Transverse colon (tissue), 4 donors: ENCODE data around the gene STT3B. TPM values are rescaled to one million over a fixed set of nuclear protein-coding genes. Genes with fewer than 3 reads are reported as not detected.

Source experiments
- DNase-seq: peaks from one replicate; pipeline ENCODE4 v3.0.0-alpha.2; 2019
- H3K27ac ChIP-seq, 4 donors: fragments of 200-600 bp; sonication (generic); 2 replicates each; pipeline ENCODE4 v1.5.1; 2016 to 2018; ENCODE audit warnings: inconsistent platforms in 4 of 4
- H3K27me3 ChIP-seq: fragments of 200-600 bp; sonication (generic); 2 replicates; pipeline ENCODE4 v1.5.1; 2017; ENCODE audit warnings: inconsistent platforms
- H3K36me3 ChIP-seq, 4 donors: fragments of 200-600 bp; sonication (generic); 2 replicates each; pipeline ENCODE4 v1.5.1; 2017 to 2019; ENCODE audit warnings: inconsistent platforms in 4 of 4
- H3K4me1 ChIP-seq, 4 donors: fragments of 200-600 bp; sonication (generic); 2 replicates each; pipeline ENCODE4 v1.5.1; 2017 to 2020; ENCODE audit warnings: inconsistent platforms in 4 of 4
- H3K4me3 ChIP-seq, 4 donors: fragments of 200-600 bp; sonication (generic); 1 replicate in 1 of 4; 2 replicates in 3 of 4; pipeline versions ENCODE4 v1.5.1 to v1.6.1; 2017 to 2019; ENCODE audit warnings: inconsistent platforms in 4 of 4
- H3K9me3 ChIP-seq, 2 donors: fragments of 200-600 bp; sonication (generic); 2 replicates each; pipeline ENCODE4 v1.5.1; 2017 to 2019; ENCODE audit warnings: inconsistent platforms in 2 of 2
- EP300 ChIP-seq: sonication (generic); formaldehyde crosslinking; IDR thresholded peaks from one replicate; pipeline ENCODE4 v1.6.1; 2017; ENCODE audit warnings: antibody characterized with exemption, low read depth
- POLR2A ChIP-seq: fragments of 450-650 bp; IDR thresholded peaks from one replicate; pipeline ENCODE4 v1.6.1; 2016; ENCODE audit warnings: antibody characterized with exemption, mild to moderate bottlenecking, moderate library complexity
- POLR2AphosphoS5 ChIP-seq, 3 donors: sonication (generic); formaldehyde crosslinking; IDR thresholded peaks; one replicate each; pipeline ENCODE4 v1.6.1; 2016; ENCODE audit warnings: antibody characterized with exemption in 3 of 3
- WGBS, 2 donors: methylation state at CpG; one replicate each; pipeline ENCODE4 v1.1.5; 2018; ENCODE audit warnings: low coverage in 1 of 2; 5-methylcytosine and 5-hydroxymethylcytosine counted together
- in situ Hi-C, 4 donors: fragments of 200-750 bp; cut with MboI; loops; one replicate each; pipeline versions ENCODE4 v1.15.0 to v1.15.1; 2017; ENCODE audit warnings: low sequenced_read_pairs in 3 of 4, low pct_ligation_motif_present in 1 of 4, low pct_unique_long_range_greater_than_20kb in 1 of 4
- intact Hi-C: fragments of 100-400 bp; cut with DNase I; formaldehyde crosslinking; loops from one replicate; pipeline ENCODE4 v1.15.1; 2023; ENCODE audit warnings: low total_unique reads
- total RNA-seq, 4 donors: library from RNA; depleted of rRNA; stranded (reverse); fragments of >200 nt; gene quantifications; one replicate each; pipeline ENCODE4 v1.1.0, GENCODE V29; 2016
- TF ChIP-seq, protein P1 (sequence below), 5 experiments: fragments of 200-600 bp in 3 of 5; fragments of 450-650 bp in 2 of 5; sonication (generic) in 3 of 5; IDR thresholded peaks; 1 replicate in 2 of 5; 2 replicates in 3 of 5; pipeline ENCODE4 v1.5.1; 2016 to 2017; ENCODE audit warnings: antibody characterized with exemption in 5 of 5, inconsistent platforms in 3 of 5, mild to moderate bottlenecking in 2 of 5, moderate library complexity in 1 of 5

STT3B gene
- total RNA-seq, 4 donors from 2014 or later, result 32.8 to 128 (median 60.9) TPM

DNA sequence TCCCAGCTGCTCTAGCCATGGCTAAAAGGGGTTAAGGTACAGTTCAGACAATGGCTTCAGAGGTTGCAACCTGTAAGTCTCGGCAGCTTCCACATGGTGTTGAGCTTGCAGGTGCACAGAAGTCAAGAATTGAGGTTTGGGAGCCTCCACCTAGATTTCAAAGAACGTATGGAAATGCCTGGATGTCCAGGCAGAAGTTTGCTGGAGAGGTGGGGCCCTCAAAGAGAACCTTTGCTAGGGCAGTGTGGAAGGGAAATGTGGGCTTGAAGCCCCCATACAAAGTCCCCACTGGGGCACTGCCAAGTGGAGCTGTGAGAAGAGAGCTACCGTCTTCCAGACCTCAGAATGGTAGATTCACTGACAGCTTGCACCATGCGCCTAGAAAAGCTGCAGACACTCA is 73.7 kb downstream of the STT3B start:
- no peak for DNase-seq
- intact Hi-C loops, result no loop called here
- in situ Hi-C loops, result no loop called here

DNA sequence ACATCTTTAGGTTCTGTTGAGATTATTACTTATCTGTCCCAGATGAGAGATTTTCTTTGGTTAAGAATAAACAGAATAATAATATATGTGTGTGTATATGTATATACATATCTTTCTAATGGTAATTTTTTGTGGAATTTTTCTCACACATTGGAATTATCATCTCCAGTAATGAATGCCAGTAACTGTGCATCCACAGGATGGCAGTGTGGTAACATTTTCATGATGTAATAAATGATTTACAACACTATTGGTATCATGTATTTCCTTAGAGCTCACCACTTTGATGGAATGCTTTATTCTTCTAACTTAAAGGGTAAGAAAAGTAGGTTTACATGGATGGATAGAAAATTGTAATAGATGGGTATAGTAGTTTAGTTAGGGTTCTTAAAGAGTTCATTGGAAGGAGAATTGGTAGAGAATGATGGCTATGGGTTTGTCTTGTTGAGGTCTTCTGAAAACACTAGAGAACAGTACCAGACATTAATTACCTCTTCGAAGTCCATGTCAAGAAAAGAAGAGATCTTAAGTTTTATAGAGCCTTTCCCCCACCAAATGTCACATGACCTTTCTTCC is 78.1 kb downstream of the STT3B start:
- no peak for TF ChIP-seq EP300
- no peak for TF ChIP-seq POLR2A
- TF ChIP-seq, protein P1, sequence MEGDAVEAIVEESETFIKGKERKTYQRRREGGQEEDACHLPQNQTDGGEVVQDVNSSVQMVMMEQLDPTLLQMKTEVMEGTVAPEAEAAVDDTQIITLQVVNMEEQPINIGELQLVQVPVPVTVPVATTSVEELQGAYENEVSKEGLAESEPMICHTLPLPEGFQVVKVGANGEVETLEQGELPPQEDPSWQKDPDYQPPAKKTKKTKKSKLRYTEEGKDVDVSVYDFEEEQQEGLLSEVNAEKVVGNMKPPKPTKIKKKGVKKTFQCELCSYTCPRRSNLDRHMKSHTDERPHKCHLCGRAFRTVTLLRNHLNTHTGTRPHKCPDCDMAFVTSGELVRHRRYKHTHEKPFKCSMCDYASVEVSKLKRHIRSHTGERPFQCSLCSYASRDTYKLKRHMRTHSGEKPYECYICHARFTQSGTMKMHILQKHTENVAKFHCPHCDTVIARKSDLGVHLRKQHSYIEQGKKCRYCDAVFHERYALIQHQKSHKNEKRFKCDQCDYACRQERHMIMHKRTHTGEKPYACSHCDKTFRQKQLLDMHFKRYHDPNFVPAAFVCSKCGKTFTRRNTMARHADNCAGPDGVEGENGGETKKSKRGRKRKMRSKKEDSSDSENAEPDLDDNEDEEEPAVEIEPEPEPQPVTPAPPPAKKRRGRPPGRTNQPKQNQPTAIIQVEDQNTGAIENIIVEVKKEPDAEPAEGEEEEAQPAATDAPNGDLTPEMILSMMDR (IDR thresholded peaks at IDR 0.05), result peak; percentile 32 to 55 (median 46)
- no peak for TF ChIP-seq POLR2AphosphoS5 (IDR thresholded peaks at IDR 0.05)
- WGBS, 2 donors, result 69 to 81% methylated on average over 1 of the region's 1 CpG
- intact Hi-C loops (no loop called here), in situ Hi-C loops (no loop called here)
- peaks cover 0 to 9% (median 0%) of the 10 kb centered on the region in 4 donors for H3K36me3 ChIP-seq
- H3K4me3 ChIP-seq, result no peak overlapping the region
- H3K4me1 ChIP-seq, result peaks cover 0 to 19% (median 2%) of the 10 kb centered on the region in 4 donors
- H3K9me3 ChIP-seq, result peaks cover 6 to 9% of the 10 kb centered on the region in 2 donors
- no peak overlapping the region for H3K27ac ChIP-seq
- DNase-seq, result no peak
- no peaks in the 10 kb centered on the region for H3K27me3 ChIP-seq

More for the DNA sequence above, 73.7 kb downstream of the STT3B start:
- peaks cover 0 to 15% (median under 1%) of the 10 kb centered on the region in 4 donors for H3K36me3 ChIP-seq
- TF ChIP-seq, protein P1 (IDR thresholded peaks at IDR 0.05), result no peak
- no peak for TF ChIP-seq EP300
- no peak for TF ChIP-seq POLR2A
- no peak for TF ChIP-seq POLR2AphosphoS5 (IDR thresholded peaks at IDR 0.05)
- H3K4me1 ChIP-seq, result no peaks in the 10 kb centered on the region
- H3K27ac ChIP-seq, result no peak overlapping the region
- no peak overlapping the region for H3K4me3 ChIP-seq
- H3K9me3 ChIP-seq, result peaks cover 6 to 15% of the 10 kb centered on the region in 2 donors
- no peaks in the 10 kb centered on the region for H3K27me3 ChIP-seq
- 83 to 96% methylated on average over 1 to 4 of the region's 4 CpGs for WGBS, 2 donors

DNA sequence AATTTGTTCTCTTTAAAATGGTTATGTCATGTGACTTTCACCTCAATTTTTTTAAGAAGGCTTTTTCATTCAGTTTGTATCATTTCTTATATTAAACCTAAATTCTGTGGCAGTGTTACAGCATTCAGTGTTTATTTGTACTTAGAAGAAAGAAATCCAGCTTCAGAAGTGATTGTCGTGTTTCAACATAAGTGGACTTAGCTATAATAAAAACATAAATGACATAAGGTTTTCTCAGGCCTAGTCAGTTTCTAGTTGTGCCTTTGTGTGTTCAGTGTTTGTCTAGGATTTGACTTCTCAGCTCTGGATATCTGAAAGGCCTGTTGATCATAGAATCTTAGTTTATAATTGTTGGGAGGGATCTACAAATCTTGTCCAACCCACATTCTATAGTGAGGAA is 80.5 kb downstream of the STT3B start:
- 51 to 60% methylated on average over 1 of the region's 1 CpG for WGBS, 2 donors
- peaks cover 0 to 19% (median 2%) of the 10 kb centered on the region in 4 donors for H3K4me1 ChIP-seq
- peak overlapping the region in 1 of 4 donors; percentile 8 for H3K27ac ChIP-seq
- H3K27me3 ChIP-seq, result no peaks in the 10 kb centered on the region
- no peaks in the 10 kb centered on the region for H3K36me3 ChIP-seq
- intact Hi-C loops (no loop called here), in situ Hi-C loops (no loop called here)
- no peaks in the 10 kb centered on the region for H3K9me3 ChIP-seq
- DNase-seq, result no peak
- H3K4me3 ChIP-seq, result no peak overlapping the region
- TF ChIP-seq POLR2AphosphoS5 (IDR thresholded peaks at IDR 0.05) (no peak), EP300 (no peak)
- TF ChIP-seq, protein P1 (IDR thresholded peaks at IDR 0.05), result no peak

DNA sequence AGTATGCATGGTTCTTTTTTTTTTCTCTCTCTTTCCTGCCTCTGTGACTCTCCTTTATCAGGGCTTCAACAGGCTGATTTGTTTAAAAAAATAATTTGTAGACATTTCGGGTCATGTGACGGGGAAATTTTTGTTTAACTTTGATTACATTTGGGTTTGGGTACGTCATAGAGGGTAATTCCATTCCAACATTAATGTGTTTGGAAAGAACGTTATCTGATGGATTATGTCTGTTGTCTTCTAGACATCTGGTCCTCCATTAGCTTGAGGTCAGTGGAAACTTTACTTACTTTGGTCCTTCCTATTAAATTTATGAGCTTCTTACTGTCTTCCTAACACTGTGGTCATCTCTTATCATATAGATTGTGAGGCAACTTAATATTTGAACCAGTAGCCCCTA is 80.9 kb downstream of the STT3B start:
- no peak for DNase-seq
- Histone ChIP-seq H3K36me3 (no peaks in the 10 kb centered on the region), H3K4me3 (no peak overlapping the region), H3K27me3 (no peaks in the 10 kb centered on the region), H3K4me1 (peaks cover 0 to 19% (median 2%) of the 10 kb centered on the region in 4 donors), H3K27ac (peak overlapping the region in 1 of 4 donors; percentile 8), H3K9me3 (no peaks in the 10 kb centered on the region)
- no peak for TF ChIP-seq EP300
- no peak for TF ChIP-seq POLR2AphosphoS5 (IDR thresholded peaks at IDR 0.05)
- TF ChIP-seq, protein P1 (IDR thresholded peaks at IDR 0.05), result no peak
- no peak for TF ChIP-seq POLR2A
- 71 to 83% methylated on average over 4 of the region's 4 CpGs for WGBS, 2 donors
- in situ Hi-C loops, result no loop called here
- intact Hi-C loops, result no loop called here
